Psoas muscle (tissue), 8 donors: ENCODE results near the gene RUNX2. TPM values are rescaled to one million over a fixed set of nuclear protein-coding genes. Genes with fewer than 3 reads are reported as not detected.
A peak's percentile ranks its signal among the peaks of the same experiment; 100 is the strongest.

Source experiments
- ATAC-seq, 4 donors: fragments of 200-7000 bp; cut with Tn5 transposase; one replicate each; pipeline ENCODE4 v1.9.1; 2020; ENCODE audit warnings: moderate library complexity in 3 of 4, mild to moderate bottlenecking in 2 of 4
- DNase-seq, 2 donors: peaks; one replicate each; pipeline ENCODE4 v3.0.0-alpha.2; 2020
- H3K27ac ChIP-seq: fragments of 200-600 bp; one replicate; pipeline ENCODE4 v1.8.0; 2022
- H3K27me3 ChIP-seq, 3 donors: fragments of 200-600 bp in 1 of 3; one replicate each; pipeline versions ENCODE4 v1.6.1 to v1.8.0; 2013 to 2022; ENCODE audit warnings: low read length in 2 of 3, mild to moderate bottlenecking in 2 of 3, moderate library complexity in 1 of 3; ENCODE audit not compliant: insufficient read depth in 3 of 3
- H3K36me3 ChIP-seq, 2 donors: fragments of 200-600 bp in 1 of 2; one replicate each; pipeline versions ENCODE4 v1.6.1 to v1.8.0; 2013 to 2022; ENCODE audit warnings: low read depth in 1 of 2, mild to moderate bottlenecking in 1 of 2, moderate library complexity in 1 of 2; ENCODE audit not compliant: insufficient read depth in 1 of 2
- H3K4me1 ChIP-seq: fragments of 200-600 bp; one replicate; pipeline ENCODE4 v1.8.0; 2022
- H3K4me3 ChIP-seq: fragments of 200-600 bp; one replicate; pipeline ENCODE4 v1.8.0; 2022; ENCODE audit warnings: mild to moderate bottlenecking
- H3K9me3 ChIP-seq: fragments of 200-600 bp; one replicate; pipeline ENCODE4 v1.8.0; 2022
- WGBS, 3 donors: extraction: QIAGEN DNeasy Blood & Tissue Kit; methylation state at CpG; one replicate each; pipeline versions ENCODE4 v1.1.6 to v1.1.7; 2013; 5-methylcytosine and 5-hydroxymethylcytosine counted together
- intact Hi-C, 2 donors: fragments of 100-400 bp; cut with DNase I; formaldehyde crosslinking; loops; one replicate each; pipeline versions ENCODE4 v1.11.0 to v1.14.2; 2022
- polyA plus RNA-seq, 3 donors: library from polyadenylated mRNA; stranded (reverse); fragments of 200-250 nt; gene quantifications; one replicate each; pipeline ENCODE4 v1.2.3, GENCODE V29; 2013
- total RNA-seq, 4 donors: library from RNA; stranded (reverse); fragmentation: NEBNext Ultra II Directional in 2 of 4; extraction: Animal tissue kit (Norgen Biotek cat#: 25700) in 2 of 4; gene quantifications; one replicate each; pipeline versions ENCODE4 v1.2.1 to v1.2.4, GENCODE V29; 2021 to 2023
- TF ChIP-seq, protein P1 (sequence below): fragments of 200-600 bp; IDR thresholded peaks from one replicate; pipeline ENCODE4 v1.8.0; 2022; ENCODE audit warnings: antibody characterized with exemption
- donor health status: healthy with polysubstance abuse.
- donor health status: DM: no; HTN: no; CAD: no; lungs with moderate emphysema.
- donor health status: Bipolar disorder and iron deficiency.
- donor health status: healthy.
- donor health status: DM: yes; HTN: yes; CAD: no.
- donor health status: DM: no; HTN: no; CAD: no.
- donor health status: DM: no; HTN: no; CAD: no.
- donor health status: DM: yes; HTN: yes; CAD: no.

Gene RUNX2
- total and polyA plus RNA-seq, 7 donors: 0.07 to 0.69 (median 0.21) TPM

DNA sequence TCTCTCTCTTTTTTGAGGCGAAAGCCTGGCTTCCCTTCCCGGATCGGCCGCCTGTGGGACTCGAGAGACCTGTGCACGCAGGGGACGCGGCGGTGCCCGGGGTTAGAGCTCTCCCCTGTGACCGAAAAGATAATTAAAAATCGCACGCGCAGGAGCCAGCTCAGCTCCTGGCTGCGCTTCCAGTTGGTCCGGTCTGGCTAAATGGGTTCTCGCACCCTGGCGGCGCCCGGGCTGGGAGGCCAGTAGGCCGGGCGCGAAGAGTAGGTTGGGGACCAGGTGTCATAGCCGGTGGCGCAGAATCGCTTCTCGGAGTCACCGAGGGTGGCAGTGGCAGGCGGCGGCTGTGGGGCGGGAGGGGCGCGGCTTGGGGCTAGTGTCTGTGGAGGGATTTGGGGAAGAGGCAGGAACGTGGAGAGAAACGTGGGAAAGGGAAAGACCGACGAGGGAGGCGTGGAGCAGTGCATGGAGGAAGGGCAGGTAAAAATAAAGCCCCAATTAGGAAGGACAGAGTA lies 91.5 kb downstream of the RUNX2 start:
- no peaks in the 10 kb centered on the region for H3K36me3 ChIP-seq
- no peaks in the 10 kb centered on the region for H3K9me3 ChIP-seq
- H3K27me3 ChIP-seq: peaks cover 6 to 95% (median 17%) of the 10 kb centered on the region in 3 donors
- peaks cover 25% of the 10 kb centered on the region for H3K4me1 ChIP-seq
- TF ChIP-seq, protein P1, sequence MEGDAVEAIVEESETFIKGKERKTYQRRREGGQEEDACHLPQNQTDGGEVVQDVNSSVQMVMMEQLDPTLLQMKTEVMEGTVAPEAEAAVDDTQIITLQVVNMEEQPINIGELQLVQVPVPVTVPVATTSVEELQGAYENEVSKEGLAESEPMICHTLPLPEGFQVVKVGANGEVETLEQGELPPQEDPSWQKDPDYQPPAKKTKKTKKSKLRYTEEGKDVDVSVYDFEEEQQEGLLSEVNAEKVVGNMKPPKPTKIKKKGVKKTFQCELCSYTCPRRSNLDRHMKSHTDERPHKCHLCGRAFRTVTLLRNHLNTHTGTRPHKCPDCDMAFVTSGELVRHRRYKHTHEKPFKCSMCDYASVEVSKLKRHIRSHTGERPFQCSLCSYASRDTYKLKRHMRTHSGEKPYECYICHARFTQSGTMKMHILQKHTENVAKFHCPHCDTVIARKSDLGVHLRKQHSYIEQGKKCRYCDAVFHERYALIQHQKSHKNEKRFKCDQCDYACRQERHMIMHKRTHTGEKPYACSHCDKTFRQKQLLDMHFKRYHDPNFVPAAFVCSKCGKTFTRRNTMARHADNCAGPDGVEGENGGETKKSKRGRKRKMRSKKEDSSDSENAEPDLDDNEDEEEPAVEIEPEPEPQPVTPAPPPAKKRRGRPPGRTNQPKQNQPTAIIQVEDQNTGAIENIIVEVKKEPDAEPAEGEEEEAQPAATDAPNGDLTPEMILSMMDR: peak; percentile 9
- DNase-seq (peak; percentile 20 to 67), ATAC-seq (peak; percentile 22 to 47 (median 38))
- H3K4me3 ChIP-seq: peak overlapping the region; percentile 73
- WGBS, 3 donors: 6 to 8% (median 7%) methylated on average over 36 to 38 of the region's 38 CpGs
- intact Hi-C loops: loop anchor here (2.0 to 10.0 kb wide), 5 partner anchors 37 to 765 kb away; no protein-coding TSS in a partner anchor
- no peak overlapping the region for H3K27ac ChIP-seq

DNA sequence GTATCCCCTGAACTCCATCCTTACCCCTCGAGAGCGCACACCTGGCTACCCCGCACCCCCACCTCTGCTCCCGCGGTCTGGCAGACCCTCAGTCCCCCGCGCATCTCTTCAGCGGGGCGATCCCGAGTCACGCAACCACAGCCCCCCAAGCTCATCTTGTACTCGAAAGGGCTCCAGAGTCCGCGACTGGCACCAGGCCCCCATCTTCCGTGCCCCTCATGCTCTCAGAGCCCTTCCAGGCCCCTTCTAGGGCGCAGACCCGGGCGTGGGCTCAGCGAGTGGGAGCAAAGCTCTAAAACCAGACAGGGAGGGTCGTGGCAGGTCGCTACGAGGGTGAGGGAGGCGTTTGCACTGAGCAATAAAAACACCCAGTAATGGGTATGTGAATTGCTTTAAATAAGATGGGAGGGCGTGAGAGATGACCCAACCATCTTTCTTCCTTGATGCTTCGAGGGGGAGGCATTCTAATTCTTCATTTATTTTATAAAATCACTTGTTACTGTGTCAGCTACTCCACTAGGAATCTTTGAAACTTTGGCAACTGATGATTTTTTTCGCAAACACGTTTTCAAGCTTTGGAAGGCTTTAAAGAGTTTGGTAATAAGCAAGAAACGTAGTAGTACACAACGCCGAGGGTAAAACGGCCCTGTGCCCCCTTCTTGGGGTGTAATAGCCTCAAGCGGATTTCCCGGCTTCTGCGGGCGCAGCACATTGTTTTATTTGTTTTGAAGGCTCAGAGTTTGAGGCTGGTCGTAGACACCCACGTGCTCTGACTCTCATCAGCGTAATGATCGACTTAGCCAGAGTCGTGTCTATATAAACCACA lies 92.2 kb downstream of the RUNX2 start:
- no peak for DNase-seq
- intact Hi-C loops: loop anchor here (2.0 to 10.0 kb wide), 5 partner anchors 38 to 765 kb away; no protein-coding TSS in a partner anchor
- Histone ChIP-seq H3K4me3 (peak overlapping the region; percentile 73), H3K9me3 (no peaks in the 10 kb centered on the region), H3K27me3 (peaks cover 6 to 89% (median 17%) of the 10 kb centered on the region in 3 donors), H3K4me1 (peaks cover 25% of the 10 kb centered on the region), H3K36me3 (no peaks in the 10 kb centered on the region), H3K27ac (no peak overlapping the region)
- ATAC-seq: no peak
- WGBS, 3 donors: 9 to 13% (median 11%) methylated on average over 40 of the region's 40 CpGs
- TF ChIP-seq, protein P1: no peak

DNA sequence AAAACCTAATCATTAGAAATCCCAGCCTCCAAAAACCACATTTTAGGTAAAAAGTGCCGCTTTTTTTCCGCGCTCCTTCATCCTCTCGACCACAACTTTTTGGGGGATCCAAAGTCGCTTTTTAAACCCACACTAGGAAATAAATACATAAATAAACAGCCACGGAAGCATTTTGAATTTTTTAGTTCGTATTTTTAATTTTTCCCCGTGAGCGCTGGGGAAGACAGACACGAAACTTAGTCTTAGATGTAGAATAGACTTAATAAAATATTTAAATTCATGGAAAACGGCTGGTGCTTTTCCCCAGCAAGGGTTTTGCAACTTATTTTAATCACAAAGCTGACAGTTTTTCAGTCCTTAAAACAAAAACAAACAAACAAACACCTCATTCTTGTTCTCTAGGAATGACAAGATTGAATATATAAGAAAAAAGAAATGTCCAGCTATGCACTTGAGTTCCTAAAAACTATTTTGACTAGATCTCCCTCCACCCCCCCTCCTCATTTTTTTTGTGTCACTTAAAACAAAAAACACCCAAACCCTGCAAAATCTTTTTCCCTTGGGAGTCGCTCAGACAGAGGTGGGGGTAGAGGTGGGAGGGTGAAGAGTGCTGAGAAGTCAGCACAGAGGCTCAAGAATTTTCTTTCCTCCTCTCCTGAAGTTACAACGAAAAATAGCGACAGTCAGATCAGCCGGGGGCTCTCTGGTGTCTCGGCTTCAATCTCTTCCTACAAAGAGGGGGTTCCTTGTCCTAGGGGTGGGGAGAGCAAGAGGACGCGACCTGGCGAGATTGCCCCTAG lies 93.0 kb downstream of the RUNX2 start:
- WGBS, 3 donors: 13 to 15% (median 13%) methylated on average over 19 of the region's 19 CpGs
- TF ChIP-seq, protein P1: no peak
- peak overlapping the region; percentile 73 for H3K4me3 ChIP-seq
- no peaks in the 10 kb centered on the region for H3K9me3 ChIP-seq
- no peak overlapping the region for H3K27ac ChIP-seq
- peaks cover 6 to 81% (median 17%) of the 10 kb centered on the region in 3 donors for H3K27me3 ChIP-seq
- DNase-seq (no peak), ATAC-seq (peak in 2 of 4 donors; percentile 2 to 26)
- intact Hi-C loops: loop anchor here (2.0 to 10.0 kb wide), 5 partner anchors 39 to 766 kb away; no protein-coding TSS in a partner anchor
- H3K4me1 ChIP-seq: peaks cover 25% of the 10 kb centered on the region
- no peaks in the 10 kb centered on the region for H3K36me3 ChIP-seq

DNA sequence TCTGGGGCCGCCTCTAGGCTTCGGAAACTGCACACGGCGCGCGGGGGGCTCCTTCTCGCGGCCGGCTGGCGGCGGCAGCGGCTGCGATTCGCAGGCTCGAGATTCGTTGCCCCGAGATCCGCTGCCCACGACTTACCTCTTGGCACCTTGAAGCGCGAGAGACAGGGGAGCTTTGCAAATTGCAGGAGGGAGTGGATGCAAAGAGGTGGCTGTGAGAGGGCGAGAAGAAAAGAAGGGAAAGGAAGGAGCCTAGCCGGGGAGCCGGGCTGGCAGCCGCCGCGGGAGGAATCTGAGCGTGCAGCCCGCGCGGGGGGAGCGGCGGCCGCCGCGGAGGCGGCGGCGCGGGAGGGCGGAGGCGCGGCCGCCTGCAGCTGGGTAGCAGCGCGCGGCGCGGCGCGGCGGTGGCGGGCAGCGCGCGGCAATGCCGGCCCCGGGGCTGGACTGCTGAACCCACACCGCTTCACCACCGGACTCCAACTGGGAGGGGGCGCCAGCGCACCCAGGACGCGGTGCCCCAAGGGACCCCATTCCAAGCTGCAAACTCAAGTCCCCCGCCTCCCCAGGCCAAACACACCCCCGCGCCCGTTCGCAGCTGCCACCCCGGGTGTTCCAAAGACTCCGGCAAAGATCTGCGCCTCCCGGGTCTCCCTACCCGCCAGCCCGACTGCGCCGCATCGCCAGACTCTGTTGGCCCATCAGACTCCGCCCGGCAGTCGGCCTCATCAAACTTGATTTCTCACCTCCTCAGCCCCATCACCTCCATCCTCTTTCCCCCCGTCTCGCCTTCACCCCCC lies 93.8 kb downstream of the RUNX2 start:
- Histone ChIP-seq H3K9me3 (no peaks in the 10 kb centered on the region), H3K27ac (no peak overlapping the region), H3K4me3 (peak overlapping the region; percentile 73), H3K36me3 (no peaks in the 10 kb centered on the region), H3K4me1 (peaks cover 25% of the 10 kb centered on the region), H3K27me3 (peaks cover 0 to 73% (median 17%) of the 10 kb centered on the region in 3 donors)
- peak; percentile 51 to 79 for DNase-seq
- intact Hi-C loops: loop anchor here (2.0 to 10.0 kb wide), 5 partner anchors 40 to 767 kb away; no protein-coding TSS in a partner anchor
- TF ChIP-seq, protein P1: no peak
- ATAC-seq: peak; percentile 60 to 80 (median 77)
- 1 to 2% (median 1%) methylated on average over 55 to 83 of the region's 83 CpGs for WGBS, 3 donors
